Cardiac atrium fibroblast (primary cell): ENCODE data around the gene LPAR2. TPM values are rescaled to one million over a fixed set of nuclear protein-coding genes. Genes with fewer than 3 reads are reported as not detected.

Source experiments
- total RNA-seq: library from RNA; depleted of rRNA; stranded (reverse); fragments of >200 nt; gene quantifications from 2 replicates; pipeline ENCODE4 v1.2.3, GENCODE V29; 2015

The LPAR2 gene
- total RNA-seq: 1.1 and 2.9 TPM in 2 replicates

DNA sequence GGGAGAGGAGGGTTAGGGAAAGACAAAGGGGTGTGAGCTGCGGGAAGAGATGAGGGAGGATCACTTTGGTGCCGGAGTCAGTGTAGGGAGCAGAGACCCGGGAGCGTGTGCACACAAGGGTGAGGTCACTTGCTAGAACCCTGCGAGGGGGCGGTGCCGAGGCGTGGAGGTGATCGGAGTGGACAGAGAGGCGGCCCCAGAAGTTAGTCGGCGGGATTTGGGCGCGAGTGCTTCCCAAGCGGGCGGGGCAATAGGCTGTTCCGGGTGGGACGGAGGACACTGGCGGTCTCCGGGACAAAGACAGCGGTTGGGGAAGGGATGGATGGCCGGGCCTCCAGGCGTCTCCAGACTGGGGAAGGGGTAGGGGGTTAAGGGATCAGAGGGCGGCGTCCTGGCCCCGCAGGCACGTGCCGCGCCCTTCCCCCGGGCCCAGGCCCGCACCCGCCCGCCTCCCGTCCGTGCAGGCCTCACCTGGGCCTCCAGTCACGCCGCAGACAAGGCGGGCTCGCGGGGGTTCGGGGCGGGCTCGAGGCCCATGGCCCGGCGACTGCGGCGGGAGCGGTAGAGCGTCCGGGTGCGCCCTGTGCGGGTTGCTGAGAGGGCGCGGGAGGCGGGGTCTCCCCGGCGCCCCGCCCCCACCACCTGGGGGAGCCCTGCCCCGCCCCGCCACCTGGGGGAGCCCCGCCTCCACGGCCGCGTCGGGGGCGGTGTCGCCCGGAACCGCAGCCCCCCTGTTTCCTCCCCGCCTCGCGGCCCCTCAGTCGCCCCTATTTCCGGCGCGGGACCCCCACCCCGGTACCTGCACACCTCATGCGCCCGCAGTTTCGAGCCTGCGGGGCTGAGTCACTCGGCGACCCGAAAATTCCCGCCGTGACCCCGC is at the start of gene LPAR2:
LPAR2 (minus strand) TSS at position 600 of the 880 bp plus-strand sequence. CDS start 945 bp downstream, outside the sequence.

DNA sequence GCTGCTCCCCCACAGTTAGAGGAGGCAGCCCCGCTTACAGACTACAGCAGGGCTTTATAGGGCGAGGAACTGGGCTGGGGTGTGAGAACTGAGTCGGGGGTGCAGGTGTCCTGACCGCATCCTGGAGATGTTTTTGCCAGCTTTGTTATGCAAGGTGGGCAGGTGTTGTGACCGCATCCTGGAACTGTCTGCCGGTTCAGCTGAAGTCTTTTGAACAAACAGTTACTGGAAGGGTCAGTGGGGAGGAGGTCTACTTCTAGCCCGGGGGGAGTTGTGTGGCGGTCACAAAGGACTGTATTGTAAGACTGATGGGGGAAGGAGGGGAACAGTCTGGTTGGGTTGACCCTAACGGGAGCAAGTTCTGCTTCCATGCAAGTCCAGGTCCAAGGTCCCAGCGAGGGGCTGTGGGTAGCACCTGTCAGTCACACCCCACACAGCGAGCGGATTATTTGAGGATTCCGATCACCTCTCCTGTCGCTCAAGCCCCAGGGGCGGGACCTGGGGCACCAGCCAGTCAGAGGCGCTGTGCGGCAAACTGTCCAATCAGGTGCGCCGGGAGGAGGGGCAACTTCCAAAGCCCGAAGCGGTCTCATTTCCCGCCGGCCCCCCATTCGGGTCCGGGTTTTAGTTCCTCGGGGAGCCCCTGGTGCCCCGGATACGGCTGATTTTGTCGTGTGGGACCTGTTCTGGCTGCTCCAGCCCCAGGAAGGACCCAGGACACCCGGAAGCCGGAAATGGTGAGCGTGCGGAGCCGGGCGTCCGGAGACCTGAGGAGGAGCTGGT is 40.4 kb upstream of the LPAR2 start, which contains the start of gene ZNF101:
ZNF101 (plus strand) TSS at position 610 of the 783 bp plus-strand sequence; CDS start at position 735, 125 bp downstream.

DNA sequence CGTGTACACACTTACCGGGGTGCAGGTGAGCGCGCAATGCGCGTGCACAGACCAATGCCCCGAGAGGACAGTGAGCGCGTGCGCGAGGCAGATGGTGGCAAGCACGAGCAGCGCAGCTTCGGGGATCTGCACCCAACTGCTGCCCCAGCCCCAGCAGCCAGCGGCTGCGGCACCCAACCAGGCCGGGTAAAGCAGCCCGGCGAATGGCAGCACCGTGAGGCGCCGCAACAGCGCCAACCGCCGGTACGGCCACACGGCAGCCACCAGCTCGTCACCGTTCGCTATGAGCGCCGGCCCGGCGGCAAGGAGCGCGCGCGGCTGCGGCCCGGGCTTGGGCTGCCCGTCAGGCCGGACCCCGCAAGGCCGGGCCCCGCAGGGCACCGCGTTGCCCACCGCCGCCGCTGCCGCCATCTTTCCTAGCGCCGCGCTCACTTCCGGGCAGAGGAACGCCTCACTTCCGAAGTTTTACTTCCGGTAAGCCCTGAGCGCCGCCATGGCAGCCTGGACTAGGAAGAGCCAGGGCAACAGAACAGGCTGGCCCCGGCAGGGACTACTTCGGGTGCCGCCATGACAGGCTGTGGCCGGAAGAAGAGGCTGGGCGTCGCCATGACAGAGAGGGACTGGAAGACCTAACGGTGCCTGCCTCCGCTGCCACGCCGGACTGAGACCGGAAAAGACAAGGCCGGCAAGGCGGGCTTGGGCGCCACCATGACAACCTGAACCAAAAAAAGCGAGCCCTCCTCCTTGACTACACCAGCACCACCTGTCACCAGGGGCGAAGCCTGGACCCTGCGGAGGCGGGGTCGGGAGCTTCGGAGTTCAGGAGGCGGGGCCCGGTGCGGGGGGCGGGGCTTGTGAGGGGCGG is 35.5 kb upstream of the LPAR2 start, which contains the start of gene ATP13A1:
ATP13A1 (minus strand) TSS at position 421 of the 865 bp plus-strand sequence; CDS start at position 411, 10 bp downstream.

GRCh38 chr19:19643158-19644053 is 15.4 kb upstream of the LPAR2 start, which contains the start of gene GMIP:
Gene GMIP, minus strand, starts transcription at chr19:19643657. Its CDS starts 128 bp downstream, at chr19:19643529.

GRCh38 chr19:19618219-19619051 is 9.6 kb downstream of the LPAR2 start, which contains the start of gene PBX4:
Gene PBX4, minus strand, starts transcription at chr19:19618687. Its CDS starts 58 bp downstream, at chr19:19618629.

Other genes starting within 250 kb of the LPAR2 start
- 43.1 and 51.7 TPM in 2 replicates for gene GATAD2A, start 222.5 kb downstream of the LPAR2 start, total RNA-seq
- gene TSSK6, start 112.7 kb downstream of the LPAR2 start, total RNA-seq: 1.6 TPM in 1 of 2 replicates, not detected in the other
- gene NDUFA13, start 112.0 kb downstream of the LPAR2 start, total RNA-seq: 30.1 and 82.9 TPM in 2 replicates
- under 0.01 and 0.18 TPM in 2 replicates for gene YJEFN3, start 99.3 kb downstream of the LPAR2 start, total RNA-seq
- gene CILP2, start 90.0 kb downstream of the LPAR2 start, total RNA-seq: 0.36 and 0.97 TPM in 2 replicates
- gene PBX4, start 9.5 kb downstream of the LPAR2 start, total RNA-seq: not detected in 2 replicates
- gene GMIP, start 15.4 kb upstream of the LPAR2 start, total RNA-seq: 4.7 and 13.4 TPM in 2 replicates
- gene ATP13A1, start 35.5 kb upstream of the LPAR2 start, total RNA-seq: 69.7 and 112 TPM in 2 replicates
- 4.3 and 5.3 TPM in 2 replicates for gene ZNF101, start 40.6 kb upstream of the LPAR2 start, total RNA-seq
- 2.5 and 2.9 TPM in 2 replicates for gene ZNF14, start 104.9 kb upstream of the LPAR2 start, total RNA-seq
- 11.2 and 15.2 TPM in 2 replicates for gene ZNF506, start 193.5 kb upstream of the LPAR2 start, total RNA-seq
- 2.3 and 3.2 TPM in 2 replicates for gene ZNF253, start 237.7 kb upstream of the LPAR2 start, total RNA-seq